ENCODE results near the gene RNF125.

Gene RNF125

GRCh38 chr18:32060026-32060425 is 41.4 kb downstream of the RNF125 start:
- TF ChIP-seq EZH2phosphoT487 (conservative IDR thresholded peaks at IDR 0.05; ENCODE audit: low read length) (no peak), CTCF (IDR thresholded peaks at IDR 0.05; ENCODE audit: insufficient read depth, low read length, poor library complexity, severe bottlenecking) (no peak)
- Histone ChIP-seq H3K36me3 (ENCODE audit: low read length) (no peaks in the 10 kb centered on the region), H3K9ac (ENCODE audit: low read length) (no peak overlapping the region), H3K27ac (ENCODE audit: low read depth, low read length) (no peak overlapping the region), H3K9me3 (ENCODE audit: insufficient read depth, low read length) (no peaks in the 10 kb centered on the region), H3K79me2 (ENCODE audit: insufficient read depth, low read length) (no peaks in the 10 kb centered on the region), H2AFZ (ENCODE audit: low read depth, low read length, severe bottlenecking) (no peak overlapping the region), H3F3A (ENCODE audit: insufficient read depth) (no peaks in the 10 kb centered on the region), H4K20me1 (ENCODE audit: low read depth, low read length) (no peaks in the 10 kb centered on the region), H3K9me2 (replicated peaks; ENCODE audit: insufficient read depth, low read length) (no peaks in the 10 kb centered on the region), H3K27me3 (ENCODE audit: low read length) (no peaks in the 10 kb centered on the region), H3K4me2 (ENCODE audit: low read depth, low read length, poor library complexity, severe bottlenecking) (no peak overlapping the region), H3K4me3 (ENCODE audit: insufficient read depth, low read length, poor library complexity, severe bottlenecking) (no peak overlapping the region)

GRCh38 chr18:32067375-32068167 is 48.9 kb downstream of the RNF125 start:
- Histone ChIP-seq H3K27ac (ENCODE audit: low read depth, low read length) (no peak overlapping the region), H3K4me2 (ENCODE audit: low read depth, low read length, poor library complexity, severe bottlenecking) (no peak overlapping the region), H2AFZ (ENCODE audit: low read depth, low read length, severe bottlenecking) (no peak overlapping the region), H3K9me2 (replicated peaks; ENCODE audit: insufficient read depth, low read length) (no peaks in the 10 kb centered on the region), H3K4me3 (ENCODE audit: insufficient read depth, low read length, poor library complexity, severe bottlenecking) (no peak overlapping the region), H3K27me3 (ENCODE audit: low read length) (no peaks in the 10 kb centered on the region), H3K79me2 (ENCODE audit: insufficient read depth, low read length) (no peaks in the 10 kb centered on the region), H3K36me3 (ENCODE audit: low read length) (no peaks in the 10 kb centered on the region), H4K20me1 (ENCODE audit: low read depth, low read length) (no peaks in the 10 kb centered on the region), H3F3A (ENCODE audit: insufficient read depth) (no peaks in the 10 kb centered on the region), H3K9me3 (ENCODE audit: insufficient read depth, low read length) (no peaks in the 10 kb centered on the region), H3K9ac (ENCODE audit: low read length) (no peak overlapping the region)
- TF ChIP-seq EZH2phosphoT487 (conservative IDR thresholded peaks at IDR 0.05; ENCODE audit: low read length) (no peak), CTCF (IDR thresholded peaks at IDR 0.05; ENCODE audit: insufficient read depth, low read length, poor library complexity, severe bottlenecking) (no peak)

- Histone ChIP-seq H3K27ac (ENCODE audit: low read depth, low read length) (no peak overlapping the region), H3K9ac (ENCODE audit: low read length) (no peak overlapping the region), H4K20me1 (ENCODE audit: low read depth, low read length) (no peaks in the 10 kb centered on the region), H3K9me3 (ENCODE audit: insufficient read depth, low read length) (no peaks in the 10 kb centered on the region), H3F3A (ENCODE audit: insufficient read depth) (no peaks in the 10 kb centered on the region), H2AFZ (ENCODE audit: low read depth, low read length, severe bottlenecking) (no peak overlapping the region), H3K4me3 (ENCODE audit: insufficient read depth, low read length, poor library complexity, severe bottlenecking) (no peak overlapping the region), H3K9me2 (replicated peaks; ENCODE audit: insufficient read depth, low read length) (no peaks in the 10 kb centered on the region), H3K36me3 (ENCODE audit: low read length) (no peaks in the 10 kb centered on the region), H3K4me2 (ENCODE audit: low read depth, low read length, poor library complexity, severe bottlenecking) (no peak overlapping the region), H3K79me2 (ENCODE audit: insufficient read depth, low read length) (no peaks in the 10 kb centered on the region), H3K27me3 (ENCODE audit: low read length) (no peaks in the 10 kb centered on the region)
- peak; percentile 55 for TF ChIP-seq CTCF (IDR thresholded peaks at IDR 0.05; ENCODE audit: insufficient read depth, low read length, poor library complexity, severe bottlenecking)
- TF ChIP-seq EZH2phosphoT487 (conservative IDR thresholded peaks at IDR 0.05; ENCODE audit: low read length), result no peak
These were observed 53.7 kb downstream of the RNF125 start for GRCh38 chr18:32072321-32072720.

Measured in SU-DHL-6 (cell line).